Fibroblast of gingiva (primary cell): Measurements from ENCODE around the gene POLD1.
"Not testable (repeated sequence)": the region's sequence is repeated elsewhere in the genome, so short reads cannot be mapped to it uniquely, and the experiment has no call there.

ENCODE experiments used
- DNase-seq: peaks from one replicate; pipeline ENCODE4 v3.0.0-alpha.2; 2011; ENCODE audit warnings: low read depth

The POLD1 gene

DNA sequence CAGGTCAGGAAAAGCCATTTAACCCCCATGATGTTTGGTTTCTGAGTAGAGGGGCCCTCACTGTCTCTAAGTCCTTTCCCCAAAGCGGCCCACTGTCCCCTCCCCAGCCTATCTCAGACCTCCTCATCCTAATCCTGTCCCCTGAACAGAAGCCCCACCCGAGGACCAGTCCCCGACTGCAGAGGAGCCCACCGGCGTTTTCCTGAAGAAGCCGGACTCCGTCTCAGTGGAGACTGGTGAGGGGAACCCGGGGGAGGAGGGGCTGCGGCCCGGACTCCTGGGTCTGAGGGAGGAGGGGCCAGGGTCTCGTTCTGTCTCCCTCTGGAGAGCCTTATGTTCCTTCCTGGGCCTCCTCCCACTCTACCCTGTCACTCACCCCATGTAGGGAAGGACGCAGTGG lies 51.5 kb downstream of the POLD1 start:
- DNase-seq = no peak

- DNase-seq = no peak
Observed at GRCh38 chr19:50437862-50438449, 53.8 kb downstream of the POLD1 start.

DNA sequence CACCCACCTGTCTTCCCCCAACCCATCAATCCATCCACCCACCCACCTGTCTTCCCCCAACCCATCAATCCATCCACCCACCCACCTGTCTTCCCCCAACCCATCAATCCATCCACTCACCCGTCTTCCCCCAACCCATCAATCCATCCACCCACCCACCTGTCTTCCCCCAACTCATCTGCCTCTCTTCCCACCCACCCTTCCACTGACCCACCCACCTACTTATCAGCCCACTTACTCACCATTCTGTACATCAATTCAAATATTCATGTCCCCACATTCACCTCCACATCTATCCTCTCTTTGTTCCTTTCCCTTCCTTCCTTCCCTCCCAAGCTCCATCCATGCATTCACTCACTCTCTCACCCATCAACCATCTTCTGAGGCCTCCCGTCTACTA lies 55.0 kb downstream of the POLD1 start:
- not testable (repeated sequence) for DNase-seq

- DNase-seq = no peak
Observed at GRCh38 chr19:50444059-50444458, 59.9 kb downstream of the POLD1 start.

DNA sequence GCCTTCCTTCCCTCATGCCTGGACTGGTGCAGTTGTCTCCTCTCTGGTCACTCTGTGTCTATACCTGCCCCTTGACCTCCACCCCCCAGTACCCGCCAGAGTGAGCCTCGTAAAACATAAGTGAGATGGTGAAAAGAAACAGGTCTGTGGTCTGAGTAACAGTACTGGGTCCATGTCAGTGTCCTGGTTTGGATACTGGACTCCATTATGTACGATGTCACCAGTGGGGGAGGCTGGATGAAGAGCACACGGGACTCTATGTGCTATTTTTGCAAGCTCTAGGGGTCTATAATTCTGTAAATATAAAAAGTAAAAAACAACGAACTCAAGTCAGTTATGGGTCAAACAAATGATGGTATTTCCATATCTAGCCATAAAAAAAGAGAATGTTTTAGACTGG lies 62.9 kb downstream of the POLD1 start:
- DNase-seq = no peak

DNA sequence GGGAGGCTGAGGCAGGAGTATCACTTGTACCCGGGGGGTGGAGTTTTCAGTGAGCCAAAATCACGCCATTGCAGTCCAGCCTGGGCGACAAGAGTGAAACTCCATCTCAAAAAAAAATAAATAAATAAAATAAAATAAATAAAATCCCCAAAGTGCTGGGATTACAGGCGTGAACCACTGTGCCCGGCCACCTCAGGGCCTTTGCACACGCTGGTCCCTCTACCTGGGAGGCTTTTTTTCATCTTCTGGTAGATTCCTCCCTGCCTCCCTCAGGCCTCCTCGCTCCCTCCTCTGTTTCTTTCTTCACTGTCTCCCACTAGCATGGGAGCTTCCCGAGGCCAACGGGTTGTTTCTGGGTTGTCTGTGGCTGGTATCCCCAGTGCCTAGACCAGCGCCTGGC lies 63.6 kb downstream of the POLD1 start:
- no peak for DNase-seq

DNA sequence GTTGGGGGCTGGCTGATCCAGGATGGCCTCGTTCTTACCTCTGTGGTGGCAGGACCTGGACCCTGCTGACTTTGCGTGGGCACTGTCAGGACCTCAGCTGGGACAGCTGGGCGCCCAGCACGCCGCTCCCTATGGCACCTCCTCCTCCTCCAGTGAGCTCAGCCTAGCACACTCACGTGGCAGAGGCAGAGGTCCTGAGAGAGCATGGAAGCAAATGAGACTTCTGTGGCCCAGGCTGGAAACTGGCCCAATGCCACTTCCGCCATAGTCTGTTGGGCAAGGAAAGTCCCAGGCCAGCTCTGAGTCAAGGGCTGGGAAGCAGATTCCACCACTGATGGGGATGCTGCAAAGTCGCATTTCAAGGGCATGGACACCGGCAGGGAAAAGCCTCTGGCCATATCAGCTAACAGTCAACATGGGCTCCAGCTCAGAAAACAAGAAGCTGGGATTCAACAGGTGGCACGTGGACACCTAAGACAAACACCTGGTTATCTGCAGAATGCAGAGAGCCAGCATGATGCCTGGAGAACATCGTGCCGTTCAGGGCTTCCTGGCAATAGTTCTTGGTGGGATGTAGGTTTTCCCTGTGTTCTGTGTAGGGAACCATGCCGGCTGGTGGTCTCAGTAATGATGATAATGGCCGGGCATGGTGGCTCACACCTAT lies 65.2 kb downstream of the POLD1 start:
- DNase-seq = no peak

DNA sequence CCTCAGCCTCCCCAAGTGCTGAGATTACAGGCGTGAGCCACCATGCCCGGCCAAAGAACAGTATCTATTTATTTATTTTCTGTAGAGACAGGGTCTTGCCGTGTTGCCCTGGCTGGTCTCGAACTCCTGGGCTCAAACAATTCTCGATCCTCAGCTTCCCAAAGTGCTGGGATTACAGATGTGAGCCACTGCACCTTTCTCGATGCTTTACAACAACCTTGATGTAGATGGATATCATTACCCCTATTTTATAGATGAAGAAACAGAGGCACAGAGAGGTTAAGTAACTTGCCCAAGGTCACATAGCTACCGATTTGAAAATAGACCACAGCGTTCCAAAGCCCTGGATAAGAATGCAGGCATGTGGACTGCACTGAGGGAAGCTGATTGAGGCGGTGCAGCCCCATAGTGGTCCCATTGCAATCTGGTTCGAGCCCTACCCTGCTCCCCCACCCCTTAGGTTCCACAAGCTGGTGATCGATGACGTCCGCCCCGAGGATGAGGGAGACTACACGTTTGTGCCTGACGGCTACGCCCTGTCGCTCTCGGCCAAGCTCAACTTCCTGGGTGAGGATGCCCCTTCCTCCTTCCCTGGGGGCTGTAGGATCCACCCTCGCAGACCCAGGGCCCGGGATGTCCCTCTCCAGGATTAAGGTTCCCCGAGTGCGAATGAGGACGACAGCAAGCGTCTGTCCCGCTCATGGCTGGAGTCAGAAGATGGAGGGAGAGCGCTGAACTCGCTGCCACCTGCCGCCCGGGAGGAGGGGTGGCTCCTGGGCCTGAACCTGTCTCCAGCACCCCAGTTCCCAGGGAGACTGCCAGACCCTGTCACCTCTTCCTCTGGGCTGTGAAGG lies 66.4 kb downstream of the POLD1 start:
- DNase-seq = no peak

DNA sequence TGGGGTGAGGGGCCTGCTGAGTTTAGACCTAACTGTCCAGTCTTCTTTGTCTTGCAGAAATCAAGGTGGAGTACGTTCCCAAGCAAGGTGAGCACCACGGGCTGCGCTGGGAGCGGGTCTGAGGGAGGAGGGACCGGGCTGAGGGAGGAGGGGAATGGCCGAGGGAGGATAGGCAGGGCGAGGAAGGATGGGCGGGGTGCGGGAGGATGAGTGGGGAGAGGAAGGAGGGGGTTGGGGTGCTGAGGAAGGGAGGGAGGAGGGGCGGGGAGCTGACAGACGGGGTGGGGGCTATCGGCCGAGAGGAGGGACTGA lies 67.0 kb downstream of the POLD1 start:
- DNase-seq = no peak

GRCh38 chr19:50453243-50453642 lies 69.1 kb downstream of the POLD1 start:
- DNase-seq = no peak

DNA sequence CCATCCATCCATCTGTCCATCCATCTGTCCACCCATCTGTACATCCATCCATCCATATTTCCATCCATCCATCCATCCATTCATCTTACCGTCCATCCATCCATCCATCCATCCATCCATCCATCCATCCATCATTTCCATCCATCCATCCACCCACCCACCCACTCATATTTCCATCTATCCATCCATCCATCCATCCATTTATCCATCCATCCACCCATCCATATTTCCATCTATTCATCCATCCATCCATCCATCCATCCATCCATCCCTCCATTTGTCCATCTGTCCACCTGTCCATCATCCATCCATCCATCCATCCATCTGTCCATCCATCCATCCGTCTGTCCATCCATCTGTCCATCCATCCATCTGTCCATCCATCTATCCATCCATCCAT lies 71.8 kb downstream of the POLD1 start:
- no peak for DNase-seq

DNA sequence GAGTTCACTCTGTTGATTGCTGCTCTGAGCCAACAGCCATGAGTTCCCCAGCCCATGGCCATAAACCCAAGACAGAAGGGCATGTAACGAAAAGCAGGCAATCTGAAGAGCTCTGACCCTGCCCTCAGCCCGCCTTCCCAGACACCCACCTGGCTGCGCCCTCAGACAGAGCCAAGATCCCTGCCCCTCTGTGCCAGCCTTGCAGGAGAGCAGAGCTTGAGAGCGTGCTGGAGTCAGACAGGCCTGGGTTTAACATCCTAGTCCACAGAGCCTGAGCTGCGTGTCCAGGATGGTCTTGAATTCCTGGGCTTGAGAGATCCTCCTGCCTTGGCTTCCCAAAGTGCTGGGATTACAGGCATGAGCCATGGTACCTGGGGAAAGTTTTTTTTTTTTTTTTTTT lies 73.2 kb downstream of the POLD1 start:
- DNase-seq = no peak

DNA sequence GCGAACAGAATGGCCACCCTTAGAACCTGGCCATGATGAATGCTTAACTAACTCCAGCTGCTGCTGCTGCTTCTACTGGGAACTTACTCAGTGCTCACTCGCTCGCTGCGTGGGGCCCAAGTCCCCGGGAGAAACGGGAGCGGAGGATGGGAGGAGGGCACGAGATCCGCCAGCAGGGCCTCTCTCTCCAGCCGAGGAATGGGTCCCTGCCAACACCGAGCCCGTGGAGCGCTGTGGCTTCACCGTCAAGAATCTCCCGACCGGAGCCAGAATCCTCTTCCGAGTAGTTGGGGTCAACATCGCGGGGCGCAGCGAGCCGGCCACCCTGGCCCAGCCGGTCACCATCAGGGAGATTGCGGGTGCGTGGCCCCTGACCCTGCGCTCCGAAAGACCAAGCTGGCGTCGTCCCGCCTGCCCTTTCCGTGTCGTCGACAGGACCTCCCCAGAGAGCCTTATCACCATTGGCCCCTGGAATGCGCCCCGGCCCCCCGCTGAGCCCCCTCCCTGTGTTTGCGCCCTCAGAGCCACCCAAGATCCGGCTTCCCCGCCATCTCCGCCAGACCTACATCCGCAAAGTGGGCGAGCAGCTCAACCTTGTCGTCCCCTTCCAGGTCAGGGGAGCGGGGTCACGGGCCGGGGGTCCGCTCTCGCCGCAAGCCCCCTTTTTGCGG lies 74.4 kb downstream of the POLD1 start:
- peak; percentile 29 for DNase-seq

DNA sequence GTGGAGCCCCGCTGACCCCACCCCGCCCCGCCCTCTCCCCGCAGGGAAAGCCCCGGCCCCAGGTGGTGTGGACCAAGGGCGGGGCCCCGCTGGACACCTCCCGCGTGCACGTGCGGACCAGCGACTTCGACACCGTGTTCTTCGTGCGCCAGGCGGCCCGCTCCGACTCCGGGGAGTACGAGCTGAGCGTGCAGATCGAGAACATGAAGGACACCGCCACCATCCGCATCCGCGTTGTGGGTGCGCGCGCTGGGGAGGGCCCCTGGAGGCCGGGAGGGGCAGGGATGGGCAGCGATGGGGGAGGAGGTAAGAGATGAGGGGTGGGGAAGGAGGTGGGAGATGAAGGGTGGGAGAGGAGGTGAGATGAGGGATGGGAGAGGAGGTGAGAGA lies 74.9 kb downstream of the POLD1 start:
- DNase-seq = no peak

DNA sequence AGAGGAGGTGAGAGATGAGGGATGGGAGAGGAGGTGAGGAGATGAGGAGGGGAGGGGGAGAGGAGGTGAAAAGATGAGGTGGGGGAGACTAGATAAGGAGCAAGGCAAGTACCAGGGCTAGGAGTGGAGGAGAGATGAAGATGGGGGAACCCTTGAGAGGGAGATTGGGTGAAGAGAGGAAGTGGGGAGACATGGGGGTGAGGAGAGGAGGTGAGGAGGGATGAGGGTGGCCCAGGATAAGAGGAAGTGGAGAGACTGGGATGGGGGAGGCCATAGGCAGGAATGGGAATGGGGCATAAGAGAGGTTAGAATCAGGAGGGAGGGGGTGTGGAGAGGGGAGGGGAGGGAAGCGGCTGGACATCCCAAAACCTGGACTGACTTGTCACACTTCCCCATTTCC lies 75.5 kb downstream of the POLD1 start:
- no peak for DNase-seq

DNA sequence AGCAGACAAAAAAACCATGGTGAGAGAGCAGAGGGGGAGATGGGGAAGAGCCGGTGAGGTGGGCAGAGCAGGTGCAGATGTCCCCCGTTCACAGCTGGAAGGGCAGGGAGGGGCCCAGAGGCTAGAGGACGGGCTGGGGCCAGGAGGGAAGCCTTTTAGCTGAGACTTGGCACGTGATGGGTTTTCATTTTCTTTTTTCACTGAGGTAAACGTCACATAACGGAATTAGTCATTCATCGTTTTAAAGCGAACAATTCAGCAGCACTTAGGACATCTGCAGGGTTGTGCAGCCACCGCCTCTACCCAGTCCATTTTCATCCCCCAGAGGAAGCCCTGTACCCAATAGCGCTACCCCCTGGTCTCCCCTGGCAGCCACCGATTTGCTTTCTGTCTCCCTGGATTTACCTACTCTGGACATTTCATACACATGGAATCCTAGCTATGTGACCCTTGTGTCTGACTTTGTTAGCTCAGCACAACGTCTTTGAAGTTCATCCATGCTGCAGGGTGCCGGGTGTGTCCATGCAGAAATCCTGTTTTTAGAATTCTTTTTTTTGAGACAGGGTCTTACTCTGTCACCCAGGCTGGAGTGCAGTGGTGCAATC lies 76.1 kb downstream of the POLD1 start:
- no peak for DNase-seq

- peak; percentile 54 for DNase-seq
Observed at GRCh38 chr19:50461066-50461875, 77.1 kb downstream of the POLD1 start.

GRCh38 chr19:50462970-50463369 lies 78.8 kb downstream of the POLD1 start:
- no peak for DNase-seq

GRCh38 chr19:50464348-50464747 lies 80.2 kb downstream of the POLD1 start:
- DNase-seq = no peak

DNA sequence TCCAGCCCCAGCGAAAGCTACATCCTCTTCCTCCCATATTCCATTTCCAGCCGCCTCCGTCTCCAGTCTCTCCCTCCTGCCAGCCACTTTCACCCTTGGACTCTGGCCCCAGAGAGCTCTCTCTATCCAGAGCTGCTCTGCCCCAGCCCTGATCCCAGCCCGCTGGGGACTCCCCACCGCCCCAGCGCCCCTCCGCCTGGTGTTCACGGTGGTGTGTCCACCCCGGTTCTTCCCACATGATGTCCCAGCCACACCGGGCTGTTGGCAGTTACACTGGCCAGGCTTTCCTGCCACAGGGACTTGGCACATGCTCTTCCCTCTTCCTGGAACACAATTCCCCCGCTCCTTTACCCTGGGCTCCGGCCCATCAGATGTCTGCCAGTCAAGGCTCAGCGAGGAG lies 80.9 kb downstream of the POLD1 start:
- no peak for DNase-seq

DNA sequence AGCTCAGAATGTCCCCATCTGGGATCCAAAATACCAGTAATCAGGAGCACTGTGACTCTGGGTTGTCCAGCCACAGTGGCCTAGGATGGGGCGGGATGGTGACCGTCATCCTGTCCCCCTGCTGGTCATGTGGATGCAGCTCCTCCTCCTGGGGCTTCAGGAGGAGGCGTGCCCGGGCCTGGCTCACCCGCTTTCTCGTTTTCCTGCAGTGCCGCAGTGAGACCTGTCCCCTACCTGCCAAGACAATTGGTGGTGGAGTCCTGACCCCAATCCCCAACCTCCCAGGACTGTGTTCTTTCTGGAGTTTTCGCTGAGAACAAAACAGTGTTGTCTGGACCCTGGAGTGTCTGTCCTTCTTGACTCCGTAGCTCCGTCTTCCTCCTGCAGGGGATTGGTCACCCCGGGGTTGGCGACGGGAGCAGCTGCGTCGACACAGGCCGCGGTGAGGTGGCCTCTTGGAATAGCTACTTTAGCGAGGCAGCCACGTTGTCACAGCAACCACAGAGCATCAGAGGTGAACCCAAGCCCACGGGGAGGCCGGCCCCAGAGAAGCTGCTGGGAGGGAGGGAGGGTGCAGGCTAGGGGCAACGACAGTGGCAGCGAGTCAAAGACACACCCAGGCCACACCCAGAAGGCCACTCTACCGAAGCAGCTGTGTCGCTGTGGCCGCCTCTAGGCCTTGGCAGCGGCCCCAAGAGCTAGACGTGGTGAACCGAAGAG lies 82.0 kb downstream of the POLD1 start:
- no peak for DNase-seq
